GM18505 (cell line): ENCODE measurements around the gene PTPRS.
"Not testable (repeated sequence)": the region's sequence is repeated elsewhere in the genome, so short reads cannot be mapped to it uniquely, and the experiment has no call there.

Experiments used
- ATAC-seq: cut with Tn5 transposase; IDR thresholded peaks from one replicate; pipeline ENCODE4 v1.9.1; 2021; ENCODE audit not compliant: unreplicated experiment
- POLR2A ChIP-seq: IDR thresholded peaks from 4 replicates; pipeline ENCODE4 v1.6.1; 2011; ENCODE audit warnings: borderline replicate concordance; ENCODE audit not compliant: insufficient read depth, insufficient read length; ENCODE audit errors: extremely low read depth

Gene PTPRS

GRCh38 chr19:5333581-5334365 lies 6.8 kb downstream of the PTPRS start:
- ATAC-seq: no peak
- TF ChIP-seq POLR2A: no peak

GRCh38 chr19:5332501-5332900 lies 8.1 kb downstream of the PTPRS start:
- no peak for ATAC-seq
- TF ChIP-seq POLR2A: no peak

- no peak for TF ChIP-seq POLR2A
- ATAC-seq: no peak
Observed at GRCh38 chr19:5331790-5332189, 8.8 kb downstream of the PTPRS start.

- ATAC-seq: no peak
- no peak for TF ChIP-seq POLR2A
Observed at GRCh38 chr19:5330307-5330720, 10.3 kb downstream of the PTPRS start.

- ATAC-seq: no peak
- TF ChIP-seq POLR2A: no peak
Observed at GRCh38 chr19:5329141-5329540, 11.5 kb downstream of the PTPRS start.

- not testable (repeated sequence) for ATAC-seq
Observed at GRCh38 chr19:5328407-5328806, 12.2 kb downstream of the PTPRS start.

- no peak for ATAC-seq
- no peak for TF ChIP-seq POLR2A
Observed at GRCh38 chr19:5326986-5327623, 13.5 kb downstream of the PTPRS start.

GRCh38 chr19:5326545-5326944 lies 14.1 kb downstream of the PTPRS start:
- no peak for ATAC-seq
- TF ChIP-seq POLR2A: no peak

- TF ChIP-seq POLR2A: no peak
- ATAC-seq: no peak
Observed at GRCh38 chr19:5324947-5325346, 15.7 kb downstream of the PTPRS start.

- ATAC-seq: no peak
- no peak for TF ChIP-seq POLR2A
Observed at GRCh38 chr19:5323475-5323811, 17.2 kb downstream of the PTPRS start.

GRCh38 chr19:5321851-5322681 lies 18.5 kb downstream of the PTPRS start:
- ATAC-seq: peak; percentile 56

GRCh38 chr19:5321066-5321642 lies 19.5 kb downstream of the PTPRS start:
- ATAC-seq: no peak
- no peak for TF ChIP-seq POLR2A

More at GRCh38 chr19:5321851-5322681, 18.5 kb downstream of the PTPRS start:
- peak; percentile 21 for TF ChIP-seq POLR2A

GRCh38 chr19:5319516-5319915 lies 21.1 kb downstream of the PTPRS start:
- TF ChIP-seq POLR2A: no peak
- no peak for ATAC-seq
